HuH-7 (cell line): ENCODE data around the gene ATP1A2.

Experiments used
- DNase-seq: peaks from one replicate; pipeline ENCODE4 v3.0.0; 2011; ENCODE audit warnings: low spot score

The ATP1A2 gene

DNA sequence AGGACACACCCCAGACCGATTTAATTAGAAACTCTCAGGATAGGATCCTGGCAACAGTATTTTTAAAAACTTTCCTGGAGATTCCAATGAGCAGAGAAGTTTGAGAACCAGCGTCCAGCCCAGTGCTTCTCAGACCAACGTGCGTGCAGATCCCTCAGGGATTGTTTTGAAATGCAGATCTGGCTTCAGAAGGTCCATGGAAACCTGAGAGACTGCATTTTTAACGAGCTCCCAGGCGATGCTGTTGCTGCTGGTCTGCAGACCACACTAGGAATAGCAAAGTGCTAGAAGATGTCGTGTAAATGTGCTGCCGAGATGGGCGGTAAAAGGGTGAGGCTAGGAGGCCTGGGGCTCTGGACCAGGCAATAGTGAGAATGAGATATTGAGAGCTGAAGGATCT, 56.4 kb downstream of the ATP1A2 start:
- no peak for DNase-seq

DNA sequence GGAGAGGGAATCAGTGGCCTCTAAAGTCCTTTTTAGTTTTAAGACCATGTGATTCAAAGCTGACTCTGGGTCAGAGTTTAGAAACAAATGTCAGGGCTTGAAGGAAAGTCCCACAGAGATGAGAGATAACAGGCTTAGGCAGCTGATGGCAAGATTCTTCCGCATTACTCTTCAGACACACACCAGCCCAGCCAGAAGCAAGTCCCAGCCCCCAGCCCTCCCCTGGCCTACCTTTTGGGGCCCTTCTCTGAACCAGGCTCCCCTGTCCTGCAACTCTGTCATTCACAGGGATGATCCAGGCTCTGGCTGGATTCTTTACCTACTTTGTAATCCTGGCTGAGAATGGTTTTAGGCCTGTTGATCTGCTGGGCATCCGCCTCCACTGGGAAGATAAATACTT, 61.7 kb downstream of the ATP1A2 start:
- DNase-seq, result no peak

GRCh38 chr1:160177667-160178066, 62.1 kb downstream of the ATP1A2 start:
- DNase-seq, result no peak

GRCh38 chr1:160178731-160179130, 63.2 kb downstream of the ATP1A2 start:
- DNase-seq, result no peak

GRCh38 chr1:160179336-160179735, 63.8 kb downstream of the ATP1A2 start:
- no peak for DNase-seq

DNA sequence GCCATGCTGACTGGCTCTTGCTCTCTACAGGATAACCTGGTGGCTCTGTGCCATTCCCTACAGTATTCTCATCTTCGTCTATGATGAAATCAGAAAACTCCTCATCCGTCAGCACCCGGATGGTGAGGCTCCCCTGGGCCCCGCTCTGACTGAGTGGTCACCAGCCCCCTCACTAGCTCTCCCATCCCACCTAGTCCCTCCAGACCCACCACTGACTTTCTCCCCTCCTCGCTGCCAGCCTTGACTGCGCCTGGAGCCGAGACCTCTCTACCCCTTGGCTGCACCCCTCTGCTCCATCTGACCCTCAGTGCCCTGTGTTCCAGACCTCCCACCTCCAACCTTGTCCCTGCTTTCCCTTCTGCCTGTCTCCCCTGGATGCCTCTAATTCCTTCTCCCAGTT, 70.7 kb downstream of the ATP1A2 start:
- no peak for DNase-seq

DNA sequence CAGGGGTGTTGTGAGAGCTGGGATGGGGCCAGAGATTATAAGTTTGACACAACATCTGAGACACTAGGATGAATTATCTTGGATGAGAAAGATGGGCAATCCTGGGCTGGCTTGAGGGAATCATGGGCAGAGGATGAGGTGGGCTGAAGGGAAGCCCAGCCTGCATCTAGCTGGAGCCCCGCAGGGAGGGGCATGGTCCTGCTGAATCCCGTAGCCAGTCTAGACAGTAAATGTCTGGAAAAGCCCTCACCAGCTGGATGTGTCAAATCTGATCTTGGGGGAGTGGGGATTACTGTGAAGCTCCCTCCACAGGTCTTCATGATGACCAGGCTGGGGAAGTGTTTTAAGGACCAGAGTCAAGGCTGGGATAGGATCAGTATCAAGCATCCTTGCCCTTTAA, 71.2 kb downstream of the ATP1A2 start:
- DNase-seq, result no peak

DNA sequence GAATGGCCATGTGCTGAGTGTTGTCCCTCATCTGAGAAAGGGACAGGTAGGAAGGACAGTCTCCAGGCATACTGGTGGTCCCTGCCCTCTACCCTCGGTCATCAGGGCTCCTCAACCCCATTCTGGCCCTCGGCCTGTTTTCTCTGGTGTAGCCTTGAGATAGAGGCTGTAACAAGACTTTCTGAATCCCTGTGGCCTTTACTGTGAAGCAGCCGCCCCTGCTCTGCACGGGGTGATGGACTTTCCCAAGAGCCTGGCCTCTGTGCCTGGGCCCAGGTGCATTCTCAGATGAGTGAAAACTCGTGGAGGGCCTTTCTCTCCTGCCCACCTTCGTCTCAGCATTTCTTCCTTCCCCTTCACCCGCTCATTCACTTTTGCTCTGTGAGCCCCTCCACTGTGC, 71.8 kb downstream of the ATP1A2 start:
- DNase-seq, result no peak

- DNase-seq, result no peak
Observed at GRCh38 chr1:160188341-160188740, 72.8 kb downstream of the ATP1A2 start.

GRCh38 chr1:160189649-160190625, 74.4 kb downstream of the ATP1A2 start, which contains the start of gene CASQ1:
TSS of gene CASQ1 (plus strand) at chr1:160190575. CDS start at chr1:160190752, 177 bp downstream.
- no peak for DNase-seq

GRCh38 chr1:160191756-160192155, 76.2 kb downstream of the ATP1A2 start:
- DNase-seq, result no peak

DNA sequence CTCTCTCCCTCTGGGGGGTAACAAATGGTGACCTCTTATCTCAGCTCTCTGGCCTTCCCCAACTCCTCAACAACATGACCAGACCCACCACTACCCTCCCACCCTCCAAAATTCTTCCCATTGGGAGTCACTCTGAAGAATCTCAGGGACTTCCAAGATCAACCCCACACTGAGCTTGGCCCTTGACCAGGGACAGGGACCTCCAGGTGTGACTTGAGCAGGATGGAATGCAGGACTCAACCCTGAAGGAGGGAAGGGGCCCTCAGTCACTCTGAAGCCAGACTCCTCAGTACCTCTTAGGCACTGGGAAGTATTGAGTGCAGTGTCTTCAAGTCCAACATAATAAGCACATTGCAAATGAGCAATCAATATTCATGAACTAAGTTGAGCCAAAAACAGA, 76.7 kb downstream of the ATP1A2 start:
- no peak for DNase-seq
